Chondrocyte (in vitro differentiated cells): Measurements from ENCODE around the gene KAT6B. TPM values are rescaled to one million over a fixed set of nuclear protein-coding genes. Genes with fewer than 3 reads are reported as not detected.
A peak's percentile ranks its signal among the peaks of the same experiment; 100 is the strongest.

Experiments used
- DNase-seq: peaks from one replicate; pipeline ENCODE4 v3.0.0; 2021; ENCODE audit warnings: mixed read lengths, low spot score
- H3K27ac Mint-ChIP-seq: one replicate; pipeline ENCODE4 v1.8.0; 2021; ENCODE audit warnings: mild to moderate bottlenecking, moderate library complexity, mixed read lengths; ENCODE audit not compliant: unreplicated experiment
- H3K27me3 Mint-ChIP-seq: 2 replicates; pipeline ENCODE4 v1.8.0; 2021; ENCODE audit warnings: low read depth, mixed read lengths
- H3K36me3 Mint-ChIP-seq: 2 replicates; pipeline ENCODE4 v1.8.0; 2021; ENCODE audit warnings: low read depth, mixed read lengths
- H3K4me1 Mint-ChIP-seq: 2 replicates; pipeline ENCODE4 v1.8.0; 2021; ENCODE audit warnings: low read depth, mild to moderate bottlenecking, mixed read lengths
- H3K4me3 Mint-ChIP-seq: one replicate; pipeline ENCODE4 v1.8.0; 2021; ENCODE audit warnings: mild to moderate bottlenecking, moderate library complexity, mixed read lengths; ENCODE audit not compliant: unreplicated experiment
- H3K9me3 Mint-ChIP-seq: 2 replicates; pipeline ENCODE4 v1.8.0; 2021; ENCODE audit warnings: low read depth, mixed read lengths
- CTCF ChIP-seq: fragments of 200-600 bp; sonication (generic); IDR thresholded peaks from 2 replicates; pipeline ENCODE4 v1.5.0; 2021; ENCODE audit warnings: antibody characterized with exemption, mild to moderate bottlenecking, moderate library complexity
- total RNA-seq: library from RNA; stranded (reverse); gene quantifications from 3 replicates; pipeline ENCODE4 v1.2.1, GENCODE V29; 2021

KAT6B gene
- total RNA-seq, 1 donor from 2014 or later, result 20.8 TPM

DNA sequence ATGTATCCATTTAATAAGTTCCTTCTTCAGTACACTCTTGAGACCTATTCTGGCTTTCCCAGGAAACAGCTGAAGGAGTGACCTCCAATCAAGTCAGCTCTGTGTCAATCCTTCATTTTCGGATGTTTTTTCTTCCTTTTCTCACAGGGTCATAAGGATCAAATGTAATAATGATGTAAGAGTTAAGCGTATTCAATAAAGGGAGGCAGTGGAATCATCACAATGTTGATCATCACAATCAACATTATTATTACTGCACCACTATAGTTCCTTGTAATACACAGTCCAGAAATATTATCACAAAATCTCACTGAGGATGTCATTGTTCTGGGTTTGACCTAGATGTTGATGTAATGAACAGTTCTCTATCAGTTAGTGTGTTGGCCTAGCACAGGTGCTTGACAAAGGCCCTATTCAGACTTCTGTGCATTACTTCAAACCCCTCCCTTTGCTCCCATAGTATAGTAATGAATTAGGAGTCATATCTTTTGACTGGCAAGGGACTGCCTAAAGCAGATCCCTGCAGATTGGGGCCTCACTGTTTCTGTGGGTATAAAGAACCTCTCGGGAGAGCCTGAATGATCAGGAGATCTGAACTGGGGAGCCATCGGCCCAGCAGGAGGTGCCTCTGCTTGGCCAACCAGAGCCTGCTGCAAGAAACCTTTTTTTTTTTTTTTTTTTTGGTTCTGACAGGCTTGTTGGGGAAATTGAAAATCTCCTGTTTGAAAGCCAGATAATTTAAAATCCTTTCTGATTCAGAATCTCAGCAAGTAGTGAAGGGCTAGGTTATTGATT lies 100.6 kb downstream of the KAT6B start:
- Mint-ChIP-seq H3K36me3 (no peaks in the 10 kb centered on the region), H3K9me3 (no peaks in the 10 kb centered on the region), H3K4me1 (peaks cover 54% of the 10 kb centered on the region), H3K27me3 (no peaks in the 10 kb centered on the region), H3K4me3 (no peak overlapping the region), H3K27ac (no peak overlapping the region)
- DNase-seq, result no peak
- TF ChIP-seq CTCF, result no peak

DNA sequence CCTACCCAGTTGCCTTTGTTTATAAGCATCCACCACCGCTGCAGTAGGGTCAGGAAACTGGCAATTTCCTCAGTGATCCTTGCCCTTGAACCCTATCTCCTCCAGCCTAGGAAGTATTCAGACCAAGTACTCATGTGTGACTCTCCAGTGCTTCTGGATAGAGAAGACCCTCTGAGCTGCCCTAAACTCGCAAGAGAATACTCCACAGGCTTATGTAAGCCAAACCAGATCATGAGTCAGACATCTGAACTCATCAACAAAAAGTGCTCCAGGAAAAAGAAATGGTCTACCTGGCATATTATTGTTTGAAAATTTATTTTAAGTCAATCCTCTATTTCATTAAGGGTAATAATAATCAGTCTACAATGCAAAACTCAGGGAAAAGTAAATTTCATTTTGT lies 101.3 kb downstream of the KAT6B start:
- H3K4me1 Mint-ChIP-seq, result peaks cover 49% of the 10 kb centered on the region
- no peaks in the 10 kb centered on the region for H3K9me3 Mint-ChIP-seq
- no peak overlapping the region for H3K4me3 Mint-ChIP-seq
- no peak overlapping the region for H3K27ac Mint-ChIP-seq
- H3K36me3 Mint-ChIP-seq, result no peaks in the 10 kb centered on the region
- no peak for TF ChIP-seq CTCF
- no peak for DNase-seq
- H3K27me3 Mint-ChIP-seq, result no peaks in the 10 kb centered on the region

GRCh38 chr10:74928742-74929191 lies 102.4 kb downstream of the KAT6B start:
- Mint-ChIP-seq H3K9me3 (no peaks in the 10 kb centered on the region), H3K4me1 (peaks cover 39% of the 10 kb centered on the region), H3K27ac (peak overlapping the region; percentile 62), H3K27me3 (no peaks in the 10 kb centered on the region), H3K36me3 (no peaks in the 10 kb centered on the region), H3K4me3 (no peak overlapping the region)
- no peak for DNase-seq
- TF ChIP-seq CTCF, result no peak

GRCh38 chr10:74929197-74929596 lies 102.8 kb downstream of the KAT6B start:
- H3K4me1 Mint-ChIP-seq, result peaks cover 36% of the 10 kb centered on the region
- DNase-seq, result no peak
- no peak for TF ChIP-seq CTCF
- no peaks in the 10 kb centered on the region for H3K27me3 Mint-ChIP-seq
- H3K36me3 Mint-ChIP-seq, result no peaks in the 10 kb centered on the region
- H3K9me3 Mint-ChIP-seq, result no peaks in the 10 kb centered on the region
- peak overlapping the region; percentile 62 for H3K27ac Mint-ChIP-seq
- no peak overlapping the region for H3K4me3 Mint-ChIP-seq

DNA sequence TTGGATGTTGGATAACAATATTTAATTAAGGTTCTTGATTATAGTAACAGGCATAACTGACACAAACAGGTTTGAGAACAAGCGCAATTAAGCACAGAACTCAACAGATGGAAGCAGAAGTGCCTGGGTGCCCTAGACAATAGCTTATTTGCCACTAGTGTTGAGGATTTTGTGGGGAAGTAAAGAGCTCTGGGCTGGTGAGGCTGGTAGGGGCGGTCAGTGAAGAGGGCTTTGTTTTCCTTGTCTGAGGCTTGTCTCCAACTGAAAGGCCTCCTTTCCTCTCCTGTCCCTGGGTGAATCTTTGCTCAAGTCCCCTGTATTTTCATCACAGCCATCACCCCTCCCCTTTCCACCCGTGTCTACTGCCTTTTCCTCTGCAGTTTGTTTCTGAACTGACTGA lies 104.6 kb downstream of the KAT6B start:
- no peak for DNase-seq
- Mint-ChIP-seq H3K36me3 (no peaks in the 10 kb centered on the region), H3K4me3 (no peak overlapping the region), H3K27ac (no peak overlapping the region), H3K4me1 (peaks cover 30% of the 10 kb centered on the region), H3K27me3 (no peaks in the 10 kb centered on the region), H3K9me3 (no peaks in the 10 kb centered on the region)
- TF ChIP-seq CTCF, result no peak
